Psoas muscle (tissue), 8 donors: Measurements from ENCODE around the gene KCNMB2. TPM values are rescaled to one million over a fixed set of nuclear protein-coding genes. Genes with fewer than 3 reads are reported as not detected.
"Not testable (repeated sequence)": the region's sequence is repeated elsewhere in the genome, so short reads cannot be mapped to it uniquely, and the experiment has no call there.

Source experiments
- ATAC-seq, 4 donors: fragments of 200-7000 bp; cut with Tn5 transposase; one replicate each; pipeline ENCODE4 v1.9.1; 2020; ENCODE audit warnings: moderate library complexity in 3 of 4, mild to moderate bottlenecking in 2 of 4
- DNase-seq, 2 donors: peaks; one replicate each; pipeline ENCODE4 v3.0.0-alpha.2; 2020
- H3K27ac ChIP-seq: fragments of 200-600 bp; one replicate; pipeline ENCODE4 v1.8.0; 2022
- H3K27me3 ChIP-seq, 3 donors: fragments of 200-600 bp in 1 of 3; one replicate each; pipeline versions ENCODE4 v1.6.1 to v1.8.0; 2013 to 2022; ENCODE audit warnings: low read length in 2 of 3, mild to moderate bottlenecking in 2 of 3, moderate library complexity in 1 of 3; ENCODE audit not compliant: insufficient read depth in 3 of 3
- H3K36me3 ChIP-seq, 2 donors: fragments of 200-600 bp in 1 of 2; one replicate each; pipeline versions ENCODE4 v1.6.1 to v1.8.0; 2013 to 2022; ENCODE audit warnings: low read depth in 1 of 2, mild to moderate bottlenecking in 1 of 2, moderate library complexity in 1 of 2; ENCODE audit not compliant: insufficient read depth in 1 of 2
- H3K4me1 ChIP-seq: fragments of 200-600 bp; one replicate; pipeline ENCODE4 v1.8.0; 2022
- H3K4me3 ChIP-seq: fragments of 200-600 bp; one replicate; pipeline ENCODE4 v1.8.0; 2022; ENCODE audit warnings: mild to moderate bottlenecking
- H3K9me3 ChIP-seq: fragments of 200-600 bp; one replicate; pipeline ENCODE4 v1.8.0; 2022
- CTCF ChIP-seq: fragments of 200-600 bp; IDR thresholded peaks from one replicate; pipeline ENCODE4 v1.8.0; 2022; ENCODE audit warnings: antibody characterized with exemption
- WGBS, 3 donors: extraction: QIAGEN DNeasy Blood & Tissue Kit; methylation state at CpG; one replicate each; pipeline versions ENCODE4 v1.1.6 to v1.1.7; 2013; 5-methylcytosine and 5-hydroxymethylcytosine counted together
- intact Hi-C, 2 donors: fragments of 100-400 bp; cut with DNase I; formaldehyde crosslinking; loops; one replicate each; pipeline versions ENCODE4 v1.11.0 to v1.14.2; 2022
- polyA plus RNA-seq, 3 donors: library from polyadenylated mRNA; stranded (reverse); fragments of 200-250 nt; gene quantifications; one replicate each; pipeline ENCODE4 v1.2.3, GENCODE V29; 2013
- total RNA-seq, 4 donors: library from RNA; stranded (reverse); fragmentation: NEBNext Ultra II Directional in 2 of 4; extraction: Animal tissue kit (Norgen Biotek cat#: 25700) in 2 of 4; gene quantifications; one replicate each; pipeline versions ENCODE4 v1.2.1 to v1.2.4, GENCODE V29; 2021 to 2023
- donor health status: healthy with polysubstance abuse.
- donor health status: DM: no; HTN: no; CAD: no; lungs with moderate emphysema.
- donor health status: Bipolar disorder and iron deficiency.
- donor health status: healthy.
- donor health status: DM: yes; HTN: yes; CAD: no.
- donor health status: DM: no; HTN: no; CAD: no.
- donor health status: DM: no; HTN: no; CAD: no.
- donor health status: DM: yes; HTN: yes; CAD: no.

The KCNMB2 gene
- total and polyA plus RNA-seq, 7 donors = not detected

GRCh38 chr3:178510496-178510895 lies 25.7 kb upstream of the KCNMB2 start:
- DNase-seq = no peak
- no peaks in the 10 kb centered on the region for H3K27me3 ChIP-seq
- no peaks in the 10 kb centered on the region for H3K9me3 ChIP-seq
- intact Hi-C loops = no loop called here
- H3K4me1 ChIP-seq = no peaks in the 10 kb centered on the region
- no peak for TF ChIP-seq CTCF
- H3K36me3 ChIP-seq = no peaks in the 10 kb centered on the region
- H3K27ac ChIP-seq = no peak overlapping the region
- H3K4me3 ChIP-seq = no peak overlapping the region
- no peak for ATAC-seq

GRCh38 chr3:178512647-178513046 lies 23.6 kb upstream of the KCNMB2 start:
- H3K27me3 ChIP-seq = no peaks in the 10 kb centered on the region
- 86 to 91% (median 87%) methylated on average over 5 of the region's 5 CpGs for WGBS, 3 donors
- DNase-seq = no peak
- H3K4me3 ChIP-seq = no peak overlapping the region
- H3K27ac ChIP-seq = no peak overlapping the region
- no peak for TF ChIP-seq CTCF
- no peak for ATAC-seq
- H3K36me3 ChIP-seq = no peaks in the 10 kb centered on the region
- intact Hi-C loops = no loop called here
- H3K9me3 ChIP-seq = no peaks in the 10 kb centered on the region
- H3K4me1 ChIP-seq = no peaks in the 10 kb centered on the region

GRCh38 chr3:178513546-178514380 lies 22.5 kb upstream of the KCNMB2 start:
- H3K9me3 ChIP-seq = no peaks in the 10 kb centered on the region
- DNase-seq (no peak), ATAC-seq (no peak)
- H3K36me3 ChIP-seq = no peaks in the 10 kb centered on the region
- TF ChIP-seq CTCF = no peak
- H3K27me3 ChIP-seq = peaks cover 0 to 2% (median 0%) of the 10 kb centered on the region in 3 donors
- H3K4me3 ChIP-seq = no peak overlapping the region
- intact Hi-C loops = no loop called here
- no peak overlapping the region for H3K27ac ChIP-seq
- H3K4me1 ChIP-seq = no peaks in the 10 kb centered on the region
- 50 to 65% (median 52%) methylated on average over 3 of the region's 3 CpGs for WGBS, 3 donors

GRCh38 chr3:178514401-178514800 lies 21.8 kb upstream of the KCNMB2 start:
- no peak for ATAC-seq

GRCh38 chr3:178515076-178515744 lies 21.0 kb upstream of the KCNMB2 start:
- H3K36me3 ChIP-seq, H3K4me1 ChIP-seq, intact Hi-C loops, H3K9me3 ChIP-seq, H3K27ac ChIP-seq, H3K4me3 ChIP-seq, ATAC-seq, H3K27me3 ChIP-seq, DNase-seq: not testable (repeated sequence)
- WGBS, 3 donors = 62 to 73% (median 62%) methylated on average over 6 of the region's 6 CpGs

More at GRCh38 chr3:178514401-178514800, 21.8 kb upstream of the KCNMB2 start:
- Histone ChIP-seq H3K27ac (no peak overlapping the region), H3K36me3 (no peaks in the 10 kb centered on the region), H3K9me3 (no peaks in the 10 kb centered on the region), H3K27me3 (peaks cover 0 to 2% (median 0%) of the 10 kb centered on the region in 3 donors), H3K4me1 (no peaks in the 10 kb centered on the region), H3K4me3 (no peak overlapping the region)
- intact Hi-C loops = no loop called here
- no peak for TF ChIP-seq CTCF
- 81 to 93% (median 88%) methylated on average over 2 of the region's 2 CpGs for WGBS, 3 donors
- DNase-seq = no peak
